ENCODE results near the gene SERPINH1. TPM values are rescaled to one million over a fixed set of nuclear protein-coding genes. Genes with fewer than 3 reads are reported as not detected.

Gene SERPINH1
- total and polyA plus RNA-seq, 2 donors (not counting 3 experiments of a cell fraction or from before 2014, with no cell fraction given): 409 to 816 TPM

GRCh38 chr11:75596914-75597313 lies 34.9 kb downstream of the SERPINH1 start:
- BruUV-seq (replicated peaks): no TSS peak
- POLR2A ChIA-PET: no interaction called here

More at GRCh38 chr11:75596914-75597313, 34.9 kb downstream of the SERPINH1 start:
- TF ChIP-seq FOS (IDR thresholded peaks at IDR 0.05; ENCODE audit: borderline replicate concordance, insufficient read depth, low read length): no peak
- TF ChIP-seq EZH2 (IDR thresholded peaks at IDR 0.05; ENCODE audit: borderline replicate concordance, low read depth, low read length, severe bottlenecking): no peak
- TF ChIP-seq MYC (IDR thresholded peaks at IDR 0.05; ENCODE audit: low read depth, low read length): no peak
- no peak for TF ChIP-seq GATA2 (IDR thresholded peaks at IDR 0.05; ENCODE audit: insufficient read depth, insufficient read length, low read depth, low read length)
- TF ChIP-seq CTCF (IDR thresholded peaks at IDR 0.05; ENCODE audit: extremely low read depth in 1 of 2, insufficient read depth in 1 of 2, low read depth in 1 of 2, low read length in 2 of 2): no peak
- no peak for TF ChIP-seq POLR2A (IDR thresholded peaks at IDR 0.05; ENCODE audit: low read depth, low read length)
- TF ChIP-seq JUN (IDR thresholded peaks at IDR 0.05; ENCODE audit: borderline replicate concordance, insufficient read depth, insufficient read length, low read depth): no peak
- TF ChIP-seq MAX (IDR thresholded peaks at IDR 0.05; ENCODE audit: insufficient read depth, insufficient read length): no peak
- TF ChIP-seq POLR2AphosphoS5 (IDR thresholded peaks at IDR 0.05; ENCODE audit: insufficient read depth, low read depth, low read length): no peak
- H3K36me3 ChIP-seq (ENCODE audit: control insufficient read depth in 2 of 2, extremely low read depth in 1 of 2, insufficient read depth in 2 of 2, low read length in 2 of 2): no peaks in the 10 kb centered on the region
- intact Hi-C loops (cut with micrococcal nuclease) (loop anchor here (1.0 kb wide), 1 partner anchor 109 kb away; no protein-coding TSS in a partner anchor), dilution Hi-C loops (cut with MboI; ENCODE audit: extremely low pct_ligation_motif_present, low sequenced_read_pairs) (no loop called here)
- no peak overlapping the region for H3K4me2 ChIP-seq (ENCODE audit: insufficient read depth, low read length)
- H3K9me3 ChIP-seq (replicated peaks; ENCODE audit: control insufficient read depth, insufficient read depth, low read length): no peaks in the 10 kb centered on the region
- H2AFZ ChIP-seq (ENCODE audit: low read depth, low read length): no peak overlapping the region
- H3K9me1 ChIP-seq (replicated peaks; ENCODE audit: control insufficient read depth, extremely low read depth, insufficient read depth, low read length): no peaks in the 10 kb centered on the region
- CTCF ChIA-PET: interaction anchor here (1.0 to 2.2 kb wide), 19 partner anchors 11 to 553 kb away, joined by 3 to 33 read pairs (median 5); partner anchors contain the start of gene MAP6
- H4K20me1 ChIP-seq (replicated peaks; ENCODE audit: control insufficient read depth, extremely low read depth, insufficient read depth, low read length): no peaks in the 10 kb centered on the region
- no peaks in the 10 kb centered on the region for H3K27me3 ChIP-seq (ENCODE audit: control insufficient read depth in 2 of 2, insufficient read depth in 2 of 2, low read length in 2 of 2)
- no peak overlapping the region for H3K9ac ChIP-seq (replicated peaks; ENCODE audit: extremely low read depth, insufficient read depth, low read length)
- H3K79me2 ChIP-seq (ENCODE audit: control insufficient read depth, insufficient read depth, low read length): no peaks in the 10 kb centered on the region
- no peak for FAIRE-seq
- no peak overlapping the region for H3K4me3 ChIP-seq (replicated peaks in 1 of 3; ENCODE audit: insufficient read depth in 1 of 3, low read depth in 1 of 3, low read length in 3 of 3)
- no peak overlapping the region for H3K27ac ChIP-seq (ENCODE audit: insufficient read depth, low read depth, low read length)
- H3K4me1 ChIP-seq (ENCODE audit: control insufficient read depth, extremely low read depth, insufficient read depth, low read length): peaks cover 7% of the 10 kb centered on the region
- DNase-seq (ENCODE audit: low read depth, low spot score): no peak
